ENCODE results near the gene ACBD4.

DNA sequence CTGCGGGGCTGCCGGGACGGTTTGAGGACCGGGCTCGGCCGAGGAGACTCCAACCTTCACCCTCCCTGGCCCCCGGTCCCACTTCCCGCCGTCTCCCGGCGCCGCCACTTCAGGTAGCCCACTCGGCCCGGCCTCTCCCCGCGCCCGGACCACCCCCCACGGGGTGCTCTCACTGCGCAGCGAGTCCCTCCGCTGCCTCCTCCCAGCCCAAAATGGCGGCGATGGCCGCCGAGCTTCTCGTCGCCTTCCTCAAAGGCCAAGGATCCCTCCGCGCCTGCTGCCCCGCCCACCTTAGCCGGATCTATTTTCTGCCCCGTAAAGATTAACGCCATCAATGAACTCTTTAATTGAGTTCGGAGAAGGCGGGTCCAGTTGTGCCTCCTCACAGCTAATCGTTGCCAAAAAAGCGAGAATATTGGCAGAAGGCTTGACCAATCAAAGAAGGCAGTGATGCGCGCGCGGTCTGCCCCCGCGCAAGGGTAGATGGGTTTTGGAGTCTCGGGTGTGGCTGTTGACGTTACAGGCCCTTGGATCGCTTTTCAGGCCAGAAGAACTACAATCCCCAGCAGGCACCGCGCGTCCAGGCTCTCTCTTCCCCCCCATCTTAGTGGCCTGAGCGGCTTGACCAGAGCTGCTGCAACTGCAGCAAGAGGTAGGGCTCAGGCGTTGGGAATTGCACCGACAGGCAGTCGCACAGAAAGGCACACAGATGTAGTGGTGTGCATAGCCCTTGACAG, 26.0 kb downstream of the ACBD4 start, which contains the start of gene HEXIM2:
- TF ChIP-seq, protein P1, sequence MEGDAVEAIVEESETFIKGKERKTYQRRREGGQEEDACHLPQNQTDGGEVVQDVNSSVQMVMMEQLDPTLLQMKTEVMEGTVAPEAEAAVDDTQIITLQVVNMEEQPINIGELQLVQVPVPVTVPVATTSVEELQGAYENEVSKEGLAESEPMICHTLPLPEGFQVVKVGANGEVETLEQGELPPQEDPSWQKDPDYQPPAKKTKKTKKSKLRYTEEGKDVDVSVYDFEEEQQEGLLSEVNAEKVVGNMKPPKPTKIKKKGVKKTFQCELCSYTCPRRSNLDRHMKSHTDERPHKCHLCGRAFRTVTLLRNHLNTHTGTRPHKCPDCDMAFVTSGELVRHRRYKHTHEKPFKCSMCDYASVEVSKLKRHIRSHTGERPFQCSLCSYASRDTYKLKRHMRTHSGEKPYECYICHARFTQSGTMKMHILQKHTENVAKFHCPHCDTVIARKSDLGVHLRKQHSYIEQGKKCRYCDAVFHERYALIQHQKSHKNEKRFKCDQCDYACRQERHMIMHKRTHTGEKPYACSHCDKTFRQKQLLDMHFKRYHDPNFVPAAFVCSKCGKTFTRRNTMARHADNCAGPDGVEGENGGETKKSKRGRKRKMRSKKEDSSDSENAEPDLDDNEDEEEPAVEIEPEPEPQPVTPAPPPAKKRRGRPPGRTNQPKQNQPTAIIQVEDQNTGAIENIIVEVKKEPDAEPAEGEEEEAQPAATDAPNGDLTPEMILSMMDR (IDR thresholded peaks at IDR 0.05 in 8 of 11, conservative IDR thresholded peaks at IDR 0.05 in 3 of 11) = peak in 3 of 11 experiments; percentile 10 to 22 (median 11)
- TF ChIP-seq POLR2AphosphoS5 (IDR thresholded peaks at IDR 0.05) = peak; percentile 98

All from spleen (tissue), 7 donors.